AG09309 (cell line): ENCODE results near the gene SHC4.
A peak's percentile ranks its signal among the peaks of the same experiment; 100 is the strongest.

ENCODE experiments used
- DNase-seq: peaks from one replicate; pipeline ENCODE4 v3.0.0-alpha.2; 2010; ENCODE audit warnings: low read depth
- H3K4me3 ChIP-seq: 2 replicates; pipeline ENCODE4 v1.5.1; 2011; ENCODE audit warnings: mild to moderate bottlenecking, low read depth, low read length, moderate library complexity; ENCODE audit not compliant: control insufficient read depth
- CTCF ChIP-seq: IDR thresholded peaks from 2 replicates; pipeline ENCODE4 v1.5.1; 2011; ENCODE audit warnings: mild to moderate bottlenecking, low read depth, low read length, inconsistent platforms; ENCODE audit not compliant: insufficient read depth, control insufficient read depth; ENCODE audit errors: missing control alignments

The SHC4 gene

GRCh38 chr15:48945386-48945785, 18.3 kb downstream of the SHC4 start:
- TF ChIP-seq CTCF = no peak
- DNase-seq = no peak
- no peak overlapping the region for H3K4me3 ChIP-seq

GRCh38 chr15:48941904-48942303, 21.8 kb downstream of the SHC4 start:
- no peak overlapping the region for H3K4me3 ChIP-seq
- DNase-seq = no peak
- no peak for TF ChIP-seq CTCF

- H3K4me3 ChIP-seq = no peak overlapping the region
- peak; percentile 94 for DNase-seq
- TF ChIP-seq CTCF = no peak
These were observed 23.2 kb downstream of the SHC4 start for GRCh38 chr15:48940508-48940907.

GRCh38 chr15:48939648-48940047, 24.1 kb downstream of the SHC4 start:
- peak; percentile 92 for DNase-seq
- no peak for TF ChIP-seq CTCF
- no peak overlapping the region for H3K4me3 ChIP-seq

- no peak for DNase-seq
- H3K4me3 ChIP-seq = no peak overlapping the region
- no peak for TF ChIP-seq CTCF
These were observed 25.8 kb downstream of the SHC4 start for GRCh38 chr15:48937886-48938285.

GRCh38 chr15:48936666-48937065, 27.1 kb downstream of the SHC4 start:
- no peak for DNase-seq
- no peak overlapping the region for H3K4me3 ChIP-seq
- no peak for TF ChIP-seq CTCF

GRCh38 chr15:48935236-48935635, 28.5 kb downstream of the SHC4 start:
- TF ChIP-seq CTCF = no peak
- no peak for DNase-seq
- H3K4me3 ChIP-seq = no peak overlapping the region
